ENCODE measurements around the gene LGR6. TPM values are rescaled to one million over a fixed set of nuclear protein-coding genes. Genes with fewer than 3 reads are reported as not detected.

LGR6 gene
- total and polyA plus RNA-seq, 2 experiments from 2014 or later, result 0.66 to 0.89 TPM

DNA sequence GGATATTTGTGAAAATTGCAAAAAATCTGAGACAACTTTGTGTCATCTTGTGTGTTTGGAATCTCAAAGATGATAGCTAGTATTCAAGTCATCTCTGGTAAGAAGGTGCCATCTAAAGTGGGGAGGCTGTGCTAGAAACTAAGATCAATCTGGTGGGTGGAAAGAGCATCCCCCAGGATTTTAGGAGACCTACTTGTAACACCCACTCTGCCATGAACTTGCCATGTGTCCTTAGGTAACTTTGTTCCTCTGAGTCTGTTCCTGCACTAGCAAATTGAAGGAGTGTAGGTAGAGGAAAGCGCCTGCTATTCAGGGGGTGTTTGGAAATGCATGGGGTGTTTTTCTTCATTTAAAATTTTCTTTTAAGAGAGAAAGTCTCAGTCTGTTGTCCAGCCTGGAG, 24.4 kb downstream of the LGR6 start:
- Mint-ChIP-seq H3K4me1 (peaks cover 38% of the 10 kb centered on the region), H3K4me3 (no peak overlapping the region), H3K36me3 (ENCODE audit: low read depth) (no peaks in the 10 kb centered on the region), H3K9me3 (no peaks in the 10 kb centered on the region), H3K27me3 (ENCODE audit: insufficient read depth, low read depth, poor library complexity) (peaks cover 17% of the 10 kb centered on the region), H3K27ac (no peak overlapping the region)
- DNase-seq (ENCODE audit: low spot score) (no peak), ATAC-seq (no peak)
- Histone ChIP-seq H2AFZ (peak overlapping the region; percentile 65; the same call in 1 of the 2 replicates), H3K4me1 (ENCODE audit: insufficient read depth) (peaks cover 6% of the 10 kb centered on the region), H3F3A (replicated peaks; ENCODE audit: low read depth) (no peaks in the 10 kb centered on the region), H3K27ac (ENCODE audit: low read depth) (no peak overlapping the region), H3K9me2 (ENCODE audit: insufficient read depth) (no peaks in the 10 kb centered on the region), H3K36me3 (ENCODE audit: insufficient read depth) (no peaks in the 10 kb centered on the region), H3K4me2 (no peak overlapping the region), H4K20me1 (replicated peaks; ENCODE audit: insufficient read depth) (no peaks in the 10 kb centered on the region), H3K79me2 (replicated peaks; ENCODE audit: insufficient read depth) (no peaks in the 10 kb centered on the region), H3K27me3 (ENCODE audit: insufficient read depth) (peaks cover 5% of the 10 kb centered on the region), H3K4me3 (no peak overlapping the region)
- TF ChIP-seq POLR2AphosphoS5 (IDR thresholded peaks at IDR 0.05; ENCODE audit: low read depth) (no peak), EZH2phosphoT487 (IDR thresholded peaks at IDR 0.05; ENCODE audit: unreplicated experiment) (no peak), NANOG (IDR thresholded peaks at IDR 0.05; ENCODE audit: borderline replicate concordance) (no peak), EZH2 (IDR thresholded peaks at IDR 0.05; ENCODE audit: low read depth, unreplicated experiment) (no peak)
- TF ChIP-seq, protein P1, sequence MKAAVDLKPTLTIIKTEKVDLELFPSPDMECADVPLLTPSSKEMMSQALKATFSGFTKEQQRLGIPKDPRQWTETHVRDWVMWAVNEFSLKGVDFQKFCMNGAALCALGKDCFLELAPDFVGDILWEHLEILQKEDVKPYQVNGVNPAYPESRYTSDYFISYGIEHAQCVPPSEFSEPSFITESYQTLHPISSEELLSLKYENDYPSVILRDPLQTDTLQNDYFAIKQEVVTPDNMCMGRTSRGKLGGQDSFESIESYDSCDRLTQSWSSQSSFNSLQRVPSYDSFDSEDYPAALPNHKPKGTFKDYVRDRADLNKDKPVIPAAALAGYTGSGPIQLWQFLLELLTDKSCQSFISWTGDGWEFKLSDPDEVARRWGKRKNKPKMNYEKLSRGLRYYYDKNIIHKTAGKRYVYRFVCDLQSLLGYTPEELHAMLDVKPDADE (IDR thresholded peaks at IDR 0.05), result no peak
- TF ChIP-seq, protein P2, sequence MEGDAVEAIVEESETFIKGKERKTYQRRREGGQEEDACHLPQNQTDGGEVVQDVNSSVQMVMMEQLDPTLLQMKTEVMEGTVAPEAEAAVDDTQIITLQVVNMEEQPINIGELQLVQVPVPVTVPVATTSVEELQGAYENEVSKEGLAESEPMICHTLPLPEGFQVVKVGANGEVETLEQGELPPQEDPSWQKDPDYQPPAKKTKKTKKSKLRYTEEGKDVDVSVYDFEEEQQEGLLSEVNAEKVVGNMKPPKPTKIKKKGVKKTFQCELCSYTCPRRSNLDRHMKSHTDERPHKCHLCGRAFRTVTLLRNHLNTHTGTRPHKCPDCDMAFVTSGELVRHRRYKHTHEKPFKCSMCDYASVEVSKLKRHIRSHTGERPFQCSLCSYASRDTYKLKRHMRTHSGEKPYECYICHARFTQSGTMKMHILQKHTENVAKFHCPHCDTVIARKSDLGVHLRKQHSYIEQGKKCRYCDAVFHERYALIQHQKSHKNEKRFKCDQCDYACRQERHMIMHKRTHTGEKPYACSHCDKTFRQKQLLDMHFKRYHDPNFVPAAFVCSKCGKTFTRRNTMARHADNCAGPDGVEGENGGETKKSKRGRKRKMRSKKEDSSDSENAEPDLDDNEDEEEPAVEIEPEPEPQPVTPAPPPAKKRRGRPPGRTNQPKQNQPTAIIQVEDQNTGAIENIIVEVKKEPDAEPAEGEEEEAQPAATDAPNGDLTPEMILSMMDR (conservative IDR thresholded peaks at IDR 0.05; ENCODE audit: low read depth in 2 of 2), result no peak

DNA sequence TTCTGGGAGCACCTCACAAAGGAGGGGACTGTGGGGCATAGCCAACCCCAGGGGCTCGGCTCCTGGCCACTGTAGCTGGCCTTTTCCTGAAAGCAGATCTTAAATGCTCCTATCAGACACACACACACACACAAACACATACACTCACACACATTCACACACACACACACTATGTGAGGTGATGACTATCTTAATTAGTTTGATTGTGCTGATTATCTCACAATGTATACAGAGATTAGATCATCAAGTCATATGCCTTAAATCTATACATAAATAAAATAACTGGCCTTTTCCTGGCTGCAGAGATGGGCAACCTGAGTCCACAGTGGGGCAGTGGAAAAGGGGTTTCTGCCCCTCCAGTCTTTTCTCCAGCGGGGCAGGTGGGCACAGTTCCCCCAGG, 27.1 kb downstream of the LGR6 start:
- no peak overlapping the region for H2AFZ ChIP-seq
- no peaks in the 10 kb centered on the region for H3K79me2 ChIP-seq (replicated peaks; ENCODE audit: insufficient read depth)
- H3K9me2 ChIP-seq (ENCODE audit: insufficient read depth), result 0 out of 2 replicates have a peak, but pooled peaks cover 2% of the 10 kb centered on the region
- no peak overlapping the region for H3K4me2 ChIP-seq
- no peaks in the 10 kb centered on the region for H3K9me3 Mint-ChIP-seq
- no peaks in the 10 kb centered on the region for H3K27me3 ChIP-seq (ENCODE audit: insufficient read depth)
- H4K20me1 ChIP-seq (replicated peaks; ENCODE audit: insufficient read depth), result no peaks in the 10 kb centered on the region
- H3K4me1 Mint-ChIP-seq, result peaks cover 28% of the 10 kb centered on the region
- H3K27ac Mint-ChIP-seq, result no peak overlapping the region
- no peak overlapping the region for H3K4me3 Mint-ChIP-seq
- H3K36me3 ChIP-seq (ENCODE audit: insufficient read depth), result no peaks in the 10 kb centered on the region
- no peak overlapping the region for H3K27ac ChIP-seq (ENCODE audit: low read depth)
- ATAC-seq (no peak), DNase-seq (ENCODE audit: low spot score) (no peak)
- no peaks in the 10 kb centered on the region for H3F3A ChIP-seq (replicated peaks; ENCODE audit: low read depth)
- H3K36me3 Mint-ChIP-seq (ENCODE audit: low read depth), result no peaks in the 10 kb centered on the region
- peaks cover 6% of the 10 kb centered on the region; the same call in 1 of the 2 replicates for H3K4me1 ChIP-seq (ENCODE audit: insufficient read depth)
- peaks cover 10% of the 10 kb centered on the region for H3K27me3 Mint-ChIP-seq (ENCODE audit: insufficient read depth, low read depth, poor library complexity)
- H3K4me3 ChIP-seq, result no peak overlapping the region
- TF ChIP-seq NANOG (IDR thresholded peaks at IDR 0.05; ENCODE audit: borderline replicate concordance), result no peak
- TF ChIP-seq ZNF331 (CRISPR knock-in tag; IDR thresholded peaks at IDR 0.05; ENCODE audit: low read depth), result no peak
- TF ChIP-seq STAT1 (IDR thresholded peaks at IDR 0.05; ENCODE audit: unreplicated experiment), result no peak
- TF ChIP-seq, protein P2 (conservative IDR thresholded peaks at IDR 0.05; ENCODE audit: low read depth in 2 of 2), result no peak
- TF ChIP-seq CREB1 (CRISPR knock-in tag; IDR thresholded peaks at IDR 0.05; ENCODE audit: low read depth), result no peak
- no peak for TF ChIP-seq ZNF114 (CRISPR knock-in tag; IDR thresholded peaks at IDR 0.05)
- no peak for TF ChIP-seq JUNB (IDR thresholded peaks at IDR 0.05; ENCODE audit: unreplicated experiment)

Measured in GM23338 (cell line).